HG03196 (cell line): Measurements from ENCODE around the gene HOXD9.

ENCODE experiments used
- ATAC-seq: cut with Tn5 transposase; IDR thresholded peaks from one replicate; pipeline ENCODE4 v1.9.1; 2021; ENCODE audit not compliant: unreplicated experiment

Gene HOXD9

DNA sequence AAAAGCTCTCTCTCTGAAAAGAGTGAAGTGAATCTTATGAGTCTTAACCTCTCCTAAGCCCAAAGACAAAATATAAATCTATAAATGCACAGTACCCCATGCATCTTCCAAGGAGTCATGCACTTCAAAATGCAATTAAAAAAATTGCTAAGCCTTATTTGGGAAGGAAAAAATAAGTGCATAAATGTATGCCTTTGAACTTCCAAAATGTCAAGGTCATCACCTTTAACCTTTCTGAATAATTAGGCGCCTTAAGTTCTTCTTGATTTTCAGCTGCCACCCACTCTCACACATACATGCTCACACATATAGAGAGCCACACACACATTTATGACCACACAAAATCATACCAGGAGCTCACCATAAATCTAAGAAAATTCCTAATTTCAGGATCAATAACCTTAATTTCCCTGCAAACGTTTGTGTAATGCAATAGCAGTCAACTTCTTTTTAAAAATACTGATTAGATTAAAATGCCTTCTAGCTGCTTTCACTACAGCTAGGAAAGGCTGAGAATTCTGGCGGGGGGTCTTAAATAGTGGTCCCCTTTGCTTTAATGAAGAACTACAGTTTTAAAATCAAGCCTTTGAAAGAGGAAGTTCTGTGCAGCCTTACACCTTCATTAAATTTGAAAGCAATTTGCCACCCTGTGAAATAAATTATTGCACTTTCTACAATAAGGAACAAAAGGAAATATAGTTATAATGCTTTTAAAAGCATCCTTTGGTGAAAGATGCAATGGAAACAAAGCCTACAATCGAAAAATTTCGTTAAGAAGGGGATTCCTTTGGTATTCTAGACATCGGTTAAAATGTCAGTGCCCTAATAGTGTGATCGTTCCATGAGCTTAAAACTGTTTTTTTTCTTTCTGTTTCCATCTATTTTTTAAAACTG, 11.9 kb upstream of the HOXD9 start:
- no peak for ATAC-seq

DNA sequence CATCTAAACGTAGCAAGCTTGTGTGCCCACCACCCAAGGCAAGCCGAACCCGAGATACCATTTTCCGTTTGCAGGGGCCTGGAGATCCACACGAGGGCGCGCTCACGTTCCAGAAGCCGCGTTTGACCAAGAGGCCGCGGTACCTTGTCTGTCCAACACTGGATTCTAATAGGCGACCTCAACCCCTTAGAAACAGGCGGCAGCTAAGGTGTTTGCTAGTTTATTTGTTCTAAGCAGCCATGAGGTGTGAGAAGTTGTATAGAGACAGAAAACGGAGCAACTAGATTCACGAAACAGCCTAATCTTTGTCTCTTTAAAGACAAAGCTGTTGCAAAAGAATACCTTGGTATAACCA, 11.2 kb upstream of the HOXD9 start:
- no peak for ATAC-seq

DNA sequence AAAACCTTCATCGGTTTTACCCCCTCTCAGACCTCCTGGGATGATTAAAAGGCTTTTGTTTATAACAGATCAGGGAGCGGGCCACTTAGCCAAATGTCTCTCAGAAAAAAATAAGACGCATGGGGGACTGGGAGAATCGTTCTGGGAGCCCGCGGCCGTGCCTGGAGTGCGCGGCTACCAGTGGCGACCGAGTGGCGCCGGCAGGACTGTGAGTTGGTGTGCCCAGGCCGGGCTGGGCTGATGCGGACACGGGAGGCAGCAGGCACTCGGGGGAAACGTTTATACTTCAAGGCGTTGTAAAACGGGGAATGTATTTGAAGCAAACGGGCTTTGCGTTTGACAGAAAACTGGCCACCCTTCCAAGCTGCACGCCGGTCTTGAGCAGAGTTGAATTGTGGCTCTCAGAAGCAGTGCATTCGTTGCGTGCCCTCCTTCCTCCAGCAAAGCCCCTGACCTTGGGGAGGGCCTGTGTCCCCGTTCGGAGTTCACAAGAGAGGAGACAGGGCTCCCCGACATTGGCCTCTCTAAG, 10.6 kb upstream of the HOXD9 start:
- ATAC-seq: no peak

DNA sequence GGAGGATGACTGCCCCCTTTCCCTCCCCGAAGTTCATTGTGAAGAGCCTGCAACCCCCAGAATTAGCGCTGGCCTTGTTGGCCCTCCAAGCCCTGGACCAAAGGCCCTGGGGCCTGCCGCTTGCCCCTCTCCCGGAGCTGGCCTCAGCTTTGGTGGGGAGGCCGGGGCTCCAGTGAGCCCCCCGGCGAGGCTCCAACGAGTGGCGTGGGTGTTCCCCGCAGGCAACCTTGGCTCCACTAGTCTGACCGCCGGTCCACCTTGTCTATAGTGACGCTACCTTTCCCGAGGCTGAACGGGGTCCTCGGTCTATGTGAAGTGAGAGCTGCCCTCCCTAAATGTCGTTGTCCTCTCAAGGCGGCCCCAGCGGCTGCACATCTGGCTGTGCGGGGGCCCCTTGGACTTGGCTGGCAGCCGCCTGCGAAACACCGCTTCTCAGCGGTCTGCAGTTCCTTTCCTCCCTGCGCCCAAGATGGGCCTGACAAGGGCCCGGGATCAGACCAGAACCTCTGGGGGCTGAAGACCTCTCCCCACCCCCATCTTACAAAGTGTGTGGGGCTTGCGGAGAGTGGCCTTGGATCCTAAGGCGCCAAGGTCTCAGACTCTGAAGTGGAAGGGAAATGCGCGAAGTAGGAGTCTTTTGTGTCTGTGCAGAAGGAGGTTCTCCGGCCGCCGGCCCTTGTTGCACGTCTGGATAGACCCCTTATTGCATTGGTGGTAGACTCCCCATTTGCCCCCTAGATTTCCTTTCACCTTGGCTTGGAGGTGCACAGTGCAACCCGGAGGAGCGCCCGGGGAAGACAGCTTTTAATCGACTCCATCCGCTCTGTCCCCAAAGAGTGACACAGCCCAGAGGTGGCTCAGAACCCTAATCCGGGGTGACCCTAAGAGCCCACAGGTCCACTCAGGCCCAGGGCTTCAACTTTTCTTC, 9.9 kb upstream of the HOXD9 start:
- no peak for ATAC-seq

DNA sequence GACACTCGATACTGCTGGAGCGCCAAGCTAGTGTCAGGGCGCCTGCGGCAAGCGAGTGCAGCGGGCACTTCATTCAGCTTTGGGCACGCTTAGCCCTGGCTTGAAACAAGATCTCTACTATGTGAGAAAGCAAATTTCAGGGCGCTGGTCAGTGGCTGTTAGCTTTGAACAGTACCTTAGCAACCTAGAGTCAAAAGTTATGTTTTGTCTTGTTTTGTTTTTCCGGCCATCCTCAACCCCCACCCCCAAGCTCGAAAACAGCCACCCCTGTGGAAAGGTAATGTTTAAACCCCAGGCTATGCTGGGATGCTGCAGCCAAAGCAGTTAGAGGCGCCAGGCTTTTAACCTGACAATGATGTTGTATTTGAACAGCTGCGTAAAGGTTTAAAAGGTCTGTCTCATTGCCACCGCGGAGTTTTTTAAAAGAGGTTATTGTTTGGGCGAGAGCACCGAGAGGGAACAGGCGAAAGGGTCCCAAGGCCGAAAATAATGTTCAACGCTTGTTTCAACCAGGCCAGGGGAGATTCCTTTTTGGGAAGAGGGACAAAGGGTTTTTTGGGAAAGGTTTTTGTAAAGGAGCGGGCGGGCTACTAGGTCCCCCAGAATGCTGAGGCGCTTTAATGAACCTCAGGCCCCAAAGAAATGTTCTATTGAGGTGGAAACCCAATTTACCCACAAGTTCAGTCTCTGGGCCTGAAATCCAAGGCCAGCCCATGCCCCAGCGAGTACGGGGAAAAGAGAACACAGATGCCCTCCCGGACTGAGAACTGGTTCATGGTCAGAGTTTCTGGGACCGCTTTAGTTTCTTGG, 8.2 kb upstream of the HOXD9 start:
- no peak for ATAC-seq

DNA sequence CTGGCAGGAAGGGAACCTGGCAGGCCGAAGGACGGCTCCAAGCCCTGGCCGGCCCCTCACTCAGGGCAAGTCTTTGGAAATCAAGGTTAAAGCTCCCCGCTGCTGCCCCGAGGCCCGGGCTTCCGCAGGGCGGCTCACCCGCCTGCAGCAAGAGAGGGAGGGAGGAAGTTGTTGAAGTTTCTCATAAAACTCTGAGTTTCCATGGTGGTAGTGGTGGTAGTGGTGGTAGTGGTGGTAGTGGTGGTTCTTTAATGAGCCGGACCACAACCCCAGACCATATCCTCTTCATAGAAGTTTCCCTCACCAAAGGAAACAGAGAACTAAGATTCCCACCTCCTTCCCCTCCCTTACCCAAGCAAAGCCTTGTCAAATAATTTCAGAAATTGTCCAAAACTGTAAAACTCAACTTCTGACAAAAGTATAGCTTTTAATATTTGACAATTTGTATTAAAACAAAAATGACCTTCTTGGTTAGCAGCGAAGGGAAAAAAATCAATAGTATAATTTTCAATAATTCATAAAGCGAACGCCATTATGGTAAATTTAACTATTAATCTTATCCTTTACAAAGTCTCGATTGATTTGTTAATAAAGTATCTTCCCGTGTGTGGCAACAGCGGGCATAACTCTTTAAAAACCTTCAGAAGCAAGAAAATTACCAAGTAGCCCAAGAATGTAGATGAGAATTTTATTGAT, 7.4 kb upstream of the HOXD9 start:
- no peak for ATAC-seq

DNA sequence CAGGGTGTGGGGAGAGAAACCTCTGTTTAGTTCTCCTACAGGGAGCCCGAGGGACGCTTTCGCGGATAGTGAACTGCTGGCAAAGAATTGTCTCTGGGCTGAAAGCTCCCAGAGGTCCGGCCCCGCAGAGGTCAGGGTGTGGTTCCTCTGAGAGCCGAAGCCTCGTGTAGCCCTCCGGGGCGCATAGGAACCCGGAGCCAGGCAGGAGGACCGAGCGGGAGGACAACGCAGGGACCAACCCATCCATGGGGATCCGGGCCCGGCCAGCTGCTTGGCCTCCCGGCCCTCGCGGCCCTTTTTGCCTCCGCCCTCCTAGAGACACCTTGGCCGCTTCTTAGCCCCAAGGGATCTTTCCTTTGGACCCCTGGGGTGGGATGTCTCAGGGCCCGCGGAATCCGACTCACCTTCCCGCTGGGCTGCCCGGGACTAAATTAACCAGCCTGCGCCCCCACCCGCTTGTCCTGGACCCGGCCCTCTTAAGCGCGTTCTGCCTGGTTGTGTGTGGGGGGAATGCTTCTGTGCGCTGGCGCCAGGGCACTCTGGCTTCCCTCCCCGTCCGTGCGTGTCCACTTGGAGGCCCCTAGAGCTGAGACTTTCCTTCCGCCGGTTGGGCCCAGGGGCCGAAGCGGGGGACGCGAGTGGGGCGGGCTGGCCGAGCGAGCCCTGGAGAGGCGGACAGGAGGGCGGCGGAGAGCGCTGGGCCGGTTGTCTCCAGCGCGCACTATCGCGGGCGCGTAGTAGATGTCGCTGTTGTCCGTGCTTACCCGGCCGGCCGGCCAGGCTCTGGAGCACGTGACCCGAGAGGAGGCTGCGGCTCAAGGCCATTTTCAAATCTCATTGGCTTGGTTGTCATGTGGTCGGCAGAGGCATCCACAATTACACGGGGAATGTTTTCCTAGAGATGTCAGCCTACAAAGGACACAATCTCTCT, 6.4 kb upstream of the HOXD9 start, which contains the start of gene HOXD10:
Gene HOXD10 (plus strand): TSS at position 896 of the 931 bp plus-strand sequence. CDS start 56 bp downstream, outside the sequence.
- no peak for ATAC-seq

DNA sequence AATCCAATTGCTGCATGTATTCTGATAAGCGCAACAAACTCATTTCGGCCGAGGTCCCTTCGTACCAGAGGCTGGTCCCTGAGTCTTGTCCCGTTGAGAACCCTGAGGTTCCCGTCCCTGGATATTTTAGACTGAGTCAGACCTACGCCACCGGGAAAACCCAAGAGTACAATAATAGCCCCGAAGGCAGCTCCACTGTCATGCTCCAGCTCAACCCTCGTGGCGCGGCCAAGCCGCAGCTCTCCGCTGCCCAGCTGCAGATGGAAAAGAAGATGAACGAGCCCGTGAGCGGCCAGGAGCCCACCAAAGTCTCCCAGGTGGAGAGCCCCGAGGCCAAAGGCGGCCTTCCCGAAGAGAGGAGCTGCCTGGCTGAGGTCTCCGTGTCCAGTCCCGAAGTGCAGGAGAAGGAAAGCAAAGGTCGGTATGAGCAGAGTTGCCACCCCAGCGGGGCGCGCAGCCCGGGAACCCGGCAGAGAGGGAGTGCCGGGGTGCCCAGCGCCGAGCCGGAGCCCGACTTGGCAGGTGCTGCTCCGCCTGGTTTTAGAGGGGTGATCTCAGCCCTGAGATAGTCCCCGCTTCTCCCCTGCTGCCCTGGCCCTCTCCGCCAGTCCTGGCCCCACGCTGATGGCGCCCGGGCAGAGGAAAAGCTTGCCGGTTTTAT, 5.2 kb upstream of the HOXD9 start:
- no peak for ATAC-seq

DNA sequence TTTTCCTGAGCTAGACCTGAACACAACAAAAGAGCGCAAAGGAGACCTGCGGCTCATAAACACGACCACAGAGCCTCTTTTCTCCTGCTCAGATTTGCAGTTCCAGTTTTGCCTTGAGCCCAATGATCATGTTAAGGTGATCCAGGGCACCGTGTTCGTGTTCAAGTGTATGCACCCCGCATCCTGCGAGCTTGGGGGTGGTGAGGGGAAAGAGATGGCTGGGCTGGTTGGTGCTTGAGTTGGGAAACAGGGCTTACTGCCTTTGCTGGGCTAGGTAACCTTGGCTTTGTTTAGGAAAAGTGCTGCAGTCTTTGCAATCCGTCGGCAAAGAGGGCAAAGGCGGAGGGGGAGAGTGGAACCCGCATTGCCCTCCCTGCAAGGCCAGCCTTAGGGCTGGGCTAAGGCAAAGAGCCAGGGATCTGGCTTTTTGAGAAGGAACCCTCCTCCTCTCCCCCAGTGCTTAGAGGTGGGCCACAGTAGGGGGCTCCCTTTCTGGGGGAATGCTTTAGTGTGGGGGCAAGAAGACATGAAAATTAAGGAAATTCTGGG, 4.6 kb upstream of the HOXD9 start:
- no peak for ATAC-seq

DNA sequence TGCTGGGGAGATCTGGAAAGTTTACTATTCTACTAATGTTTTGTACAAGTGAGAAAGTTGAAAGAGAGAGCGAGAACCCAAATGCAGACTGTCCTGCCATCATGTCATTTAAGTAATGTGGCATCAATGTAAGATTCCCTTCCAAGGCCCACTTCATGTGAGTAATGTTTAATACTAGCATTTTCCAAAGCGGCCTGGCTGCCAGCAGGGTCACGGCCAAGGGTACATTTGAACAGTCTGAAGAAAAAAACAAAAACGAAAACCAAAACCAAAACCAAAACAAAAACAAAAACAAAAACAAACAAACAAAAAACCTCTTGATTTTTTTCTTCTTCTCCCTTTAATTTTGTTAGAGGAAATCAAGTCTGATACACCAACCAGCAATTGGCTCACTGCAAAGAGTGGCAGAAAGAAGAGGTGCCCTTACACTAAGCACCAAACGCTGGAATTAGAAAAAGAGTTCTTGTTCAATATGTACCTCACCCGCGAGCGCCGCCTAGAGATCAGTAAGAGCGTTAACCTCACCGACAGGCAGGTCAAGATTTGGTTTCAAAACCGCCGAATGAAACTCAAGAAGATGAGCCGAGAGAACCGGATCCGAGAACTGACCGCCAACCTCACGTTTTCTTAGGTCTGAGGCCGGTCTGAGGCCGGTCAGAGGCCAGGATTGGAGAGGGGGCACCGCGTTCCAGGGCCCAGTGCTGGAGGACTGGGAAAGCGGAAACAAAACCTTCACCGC, 3.7 kb upstream of the HOXD9 start:
- ATAC-seq: no peak

DNA sequence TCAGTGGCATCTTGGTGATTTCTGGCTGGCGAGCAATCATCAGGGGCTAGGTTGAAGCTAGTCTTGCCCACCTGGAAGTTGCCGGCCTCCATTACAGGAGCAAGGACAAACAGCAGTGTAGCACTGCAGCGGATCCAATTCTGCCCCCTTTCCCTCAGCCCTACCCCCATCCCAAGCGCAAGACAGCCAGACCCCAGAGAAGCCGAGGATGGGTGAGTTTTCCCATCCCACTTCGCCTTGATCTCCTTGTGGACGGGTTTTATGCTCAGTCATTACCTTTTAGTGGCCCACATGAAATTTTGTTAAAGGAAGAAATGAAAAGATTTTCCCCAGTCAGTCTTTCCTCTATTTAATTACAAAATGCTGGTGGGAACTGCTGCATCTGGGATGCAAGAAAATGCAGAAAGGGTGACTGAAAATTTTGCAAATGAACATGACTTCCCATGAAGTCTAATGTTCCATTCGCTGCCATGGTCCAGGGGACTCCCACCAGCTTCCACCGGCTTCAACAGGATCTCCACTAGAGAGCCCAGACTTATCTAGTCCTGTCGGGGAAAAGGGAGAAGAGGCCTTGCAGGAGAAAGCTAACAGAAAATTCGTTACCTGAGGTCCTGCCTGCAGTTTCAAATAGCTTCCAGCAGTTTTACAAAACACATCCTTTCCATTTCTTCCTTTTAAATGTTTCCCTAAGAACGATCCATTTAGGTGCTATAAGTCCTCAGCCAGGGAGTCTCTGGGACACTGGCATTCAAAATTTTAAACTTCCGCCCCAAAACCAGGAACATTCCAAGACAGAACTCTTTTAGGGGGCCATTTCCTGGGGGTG, 1.9 kb upstream of the HOXD9 start:
- ATAC-seq: no peak

DNA sequence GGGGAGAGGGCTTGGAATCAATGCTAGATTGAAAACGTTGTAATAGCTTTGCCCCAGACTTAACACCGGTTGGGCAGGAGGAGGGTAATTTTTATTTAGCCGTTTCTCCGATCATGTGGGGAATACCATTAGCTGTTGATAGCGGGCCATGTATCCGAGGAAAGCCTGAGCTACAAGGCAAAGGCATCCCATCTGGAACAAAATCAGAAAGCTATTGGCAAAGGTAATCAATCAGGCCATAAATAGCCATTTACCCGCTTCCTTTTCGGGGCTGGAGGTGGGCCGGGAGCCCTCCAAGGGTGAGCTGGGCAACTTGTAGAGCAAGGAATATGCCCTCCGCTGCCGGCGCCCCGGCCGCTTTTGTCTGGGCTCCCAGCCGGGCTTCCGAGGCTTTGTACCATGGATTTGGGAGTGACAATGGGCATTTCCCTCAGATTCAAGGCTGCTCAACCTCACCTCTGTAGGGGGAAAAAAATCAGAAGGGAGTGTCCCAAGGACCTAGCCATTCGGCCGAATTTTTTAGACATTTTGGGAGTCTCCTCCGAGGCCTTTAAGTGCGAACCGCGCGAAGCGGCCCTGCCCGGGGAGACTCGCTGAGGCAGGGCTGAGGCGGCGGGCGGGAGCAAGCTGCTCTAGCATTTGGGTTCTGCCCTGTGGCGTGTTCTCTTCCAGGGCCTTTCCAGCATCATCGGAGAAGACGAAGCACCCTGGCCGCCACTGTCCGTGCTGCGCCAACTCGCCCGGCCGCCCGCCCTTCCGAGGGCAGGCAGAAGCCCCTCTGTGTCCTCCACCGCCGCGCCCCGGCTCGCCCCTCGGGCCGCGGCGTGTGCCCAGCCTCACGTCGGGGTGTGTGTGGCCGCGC, 1.1 kb upstream of the HOXD9 start:
- no peak for ATAC-seq

DNA sequence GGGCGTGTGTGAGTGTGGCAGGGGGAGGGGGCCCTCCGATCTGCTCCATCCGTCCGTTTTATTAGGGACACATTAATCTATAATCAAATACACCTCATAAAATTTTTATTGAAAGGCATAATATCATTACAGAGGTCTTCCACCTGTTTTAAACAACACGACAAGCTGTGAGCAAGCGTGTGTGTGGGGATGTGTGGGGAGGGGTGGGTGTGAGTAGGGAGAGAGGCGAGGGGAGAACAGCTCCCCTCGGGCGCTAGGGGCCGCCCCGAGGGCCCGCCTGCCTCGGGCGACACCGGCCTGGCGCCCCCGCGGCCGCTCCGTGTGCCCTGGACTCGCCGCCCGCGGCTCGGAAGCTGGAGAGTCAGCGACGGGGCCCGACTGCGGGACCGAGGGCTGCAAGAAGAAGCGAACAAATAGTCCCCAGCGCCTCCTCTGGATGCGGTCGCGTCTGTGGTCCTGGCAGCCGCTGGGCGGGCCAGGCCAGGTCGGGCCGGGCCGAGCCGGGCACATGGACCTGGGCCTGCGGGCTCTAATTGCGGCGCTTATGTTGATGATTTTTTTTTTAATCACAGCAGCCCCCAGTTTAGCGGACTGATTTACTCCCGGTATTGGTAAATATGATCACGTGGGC, 352 bp upstream of the HOXD9 start:
- ATAC-seq: no peak

DNA sequence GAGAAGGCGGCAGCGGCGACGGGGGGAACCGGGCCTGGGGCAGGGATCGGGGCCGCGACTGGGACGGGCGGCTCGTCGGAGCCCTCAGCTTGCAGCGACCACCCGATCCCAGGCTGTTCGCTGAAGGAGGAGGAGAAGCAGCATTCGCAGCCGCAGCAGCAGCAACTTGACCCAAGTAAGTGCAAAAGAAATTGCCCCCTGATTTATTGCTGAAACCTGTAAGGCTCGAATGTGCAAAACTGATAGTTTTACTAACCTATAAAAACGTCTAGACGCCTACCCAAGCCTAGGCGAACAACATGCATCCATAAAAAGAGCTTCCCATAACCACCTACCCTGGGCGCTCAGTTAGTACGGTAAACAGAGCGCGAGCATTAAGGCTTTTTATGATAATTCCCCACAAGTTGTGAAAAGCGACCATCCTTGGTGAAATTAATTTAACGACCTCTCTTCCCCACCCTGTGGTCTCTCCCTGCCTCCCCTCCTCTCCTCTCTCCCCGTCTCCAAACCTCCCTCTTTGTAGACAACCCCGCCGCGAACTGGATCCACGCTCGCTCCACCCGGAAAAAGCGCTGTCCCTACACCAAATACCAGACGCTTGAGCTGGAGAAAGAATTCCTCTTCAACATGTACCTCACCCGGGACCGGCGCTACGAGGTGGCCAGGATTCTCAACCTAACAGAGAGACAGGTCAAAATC, 1.0 kb downstream of the HOXD9 start:
- no peak for ATAC-seq
